CD4-positive, alpha-beta T cell treated with Interleukin-15 for 1 hour (primary cell): ENCODE measurements around the gene IER5L.
"Not testable (repeated sequence)": the region's sequence is repeated elsewhere in the genome, so short reads cannot be mapped to it uniquely, and the experiment has no call there.

Experiments
- DNase-seq: peaks from one replicate; pipeline ENCODE4 v3.0.0-alpha.2; 2020

Gene IER5L

GRCh38 chr9:129178568-129179382 lies 714 bp upstream of the IER5L start:
- DNase-seq: no peak

- no peak for DNase-seq
Measured at GRCh38 chr9:129177443-129177790, 644 bp downstream of the IER5L start.

- DNase-seq: no peak
Measured at GRCh38 chr9:129176701-129177442, 1.2 kb downstream of the IER5L start.

GRCh38 chr9:129175825-129176633 lies 2.0 kb downstream of the IER5L start:
- DNase-seq: peak; percentile 79

GRCh38 chr9:129175515-129175824 lies 2.6 kb downstream of the IER5L start:
- no peak for DNase-seq

GRCh38 chr9:129174724-129175514 lies 3.1 kb downstream of the IER5L start:
- DNase-seq: no peak

GRCh38 chr9:129174102-129174723 lies 3.8 kb downstream of the IER5L start:
- DNase-seq: peak; percentile 75

- DNase-seq: no peak
Measured at GRCh38 chr9:129173296-129174101, 4.6 kb downstream of the IER5L start.

GRCh38 chr9:129172816-129173215 lies 5.2 kb downstream of the IER5L start:
- no peak for DNase-seq

- no peak for DNase-seq
Measured at GRCh38 chr9:129171993-129172751, 5.9 kb downstream of the IER5L start.

- DNase-seq: no peak
Measured at GRCh38 chr9:129170229-129170628, 7.8 kb downstream of the IER5L start.

- DNase-seq: peak; percentile 45
Measured at GRCh38 chr9:129166623-129167557, 11.2 kb downstream of the IER5L start.

- DNase-seq: no peak
Measured at GRCh38 chr9:129165198-129165597, 12.9 kb downstream of the IER5L start.

- DNase-seq: no peak
Measured at GRCh38 chr9:129164246-129164930, 13.7 kb downstream of the IER5L start.

- no peak for DNase-seq
Measured at GRCh38 chr9:129163753-129164152, 14.3 kb downstream of the IER5L start.

GRCh38 chr9:129163198-129163670 lies 14.8 kb downstream of the IER5L start:
- DNase-seq: not testable (repeated sequence)

- DNase-seq: no peak
Measured at GRCh38 chr9:129162497-129163197, 15.4 kb downstream of the IER5L start.

- no peak for DNase-seq
Measured at GRCh38 chr9:129161534-129161837, 16.6 kb downstream of the IER5L start.
